Panc1 (cell line): ENCODE results near the gene ENGASE. TPM values are rescaled to one million over a fixed set of nuclear protein-coding genes. Genes with fewer than 3 reads are reported as not detected.

Source experiments
- ATAC-seq: fragments of 200-7000 bp; cut with Tn5 transposase; 2 replicates; pipeline ENCODE4 v1.9.1; 2020; ENCODE audit warnings: mild to moderate bottlenecking, moderate library complexity
- BruUV-seq: library from RNA; stranded (reverse); fragments of 400-500 nt; replicated peaks from 2 replicates; lab custom pipeline; 2021; lab: Mats Ljungman, UMichigan
- CTCF ChIA-PET: fragments of 300-600 bp; sonication (Branson Sonifier 250); formaldehyde crosslinking; loops from one replicate; lab custom pipeline; 2022; ENCODE audit warnings: antibody characterized with exemption; lab: Charles Lee
- POLR2A ChIA-PET: fragments of 300-600 bp; sonication (Branson Sonifier 250); formaldehyde crosslinking; loops from one replicate; lab custom pipeline; 2022; ENCODE audit warnings: antibody characterized with exemption; lab: Charles Lee
- DNase-seq: peaks from one replicate; pipeline ENCODE4 v3.0.0-alpha.2; 2010; ENCODE audit warnings: low read depth, low spot score
- H3K27ac ChIP-seq: 2 replicates; pipeline ENCODE4 v1.5.1; 2011; ENCODE audit warnings: mild to moderate bottlenecking, low read length, inconsistent platforms
- H3K27me3 ChIP-seq: fragments of 200-500 bp; sonication (Bioruptor generic); 2 replicates; pipeline ENCODE4 v1.6.0; 2014; ENCODE audit warnings: low read length, inconsistent platforms; ENCODE audit not compliant: control insufficient read depth, insufficient read depth
- H3K36me3 ChIP-seq: fragments of 200-500 bp; sonication (Bioruptor generic); 2 replicates; pipeline ENCODE4 v1.5.1; 2014; ENCODE audit warnings: inconsistent platforms, mild to moderate bottlenecking, low read length, moderate library complexity; ENCODE audit not compliant: control insufficient read depth, insufficient read depth
- H3K4me1 ChIP-seq: 2 replicates; pipeline ENCODE4 v1.5.1; 2011; ENCODE audit warnings: inconsistent platforms, mild to moderate bottlenecking, low read length, moderate library complexity; ENCODE audit not compliant: control insufficient read depth, insufficient read depth
- H3K4me3 ChIP-seq, 2 experiments: 2 replicates each; pipeline ENCODE4 v1.5.1; 2011 to 2012; ENCODE audit warnings: low read depth in 2 of 2, low read length in 2 of 2, mild to moderate bottlenecking in 2 of 2, inconsistent platforms in 1 of 2, moderate library complexity in 1 of 2
- H3K9me3 ChIP-seq: fragments of 200-500 bp; sonication (Bioruptor generic); 2 replicates; pipeline ENCODE4 v1.5.1; 2014; ENCODE audit warnings: low read depth, mild to moderate bottlenecking, inconsistent platforms, low read length, moderate library complexity; ENCODE audit not compliant: control insufficient read depth, insufficient read depth
- POLR2AphosphoS5 ChIP-seq: IDR thresholded peaks from 2 replicates; pipeline ENCODE4 v1.6.1; 2012; ENCODE audit warnings: mild to moderate bottlenecking, low read depth, low read length, moderate library complexity
- SIN3A ChIP-seq: IDR thresholded peaks from 2 replicates; pipeline ENCODE4 v1.6.1; 2012; ENCODE audit warnings: low read depth, mild to moderate bottlenecking, low read length, moderate library complexity, borderline replicate concordance; ENCODE audit not compliant: insufficient read depth
- TCF7L2 ChIP-seq: IDR thresholded peaks from 2 replicates; pipeline ENCODE4 v1.6.1; 2011; ENCODE audit warnings: mild to moderate bottlenecking, low read depth, low read length, inconsistent platforms
- in situ Hi-C: cut with HindIII; loops from 2 replicates; pipeline ENCODE4 v1.10.0; 2016; ENCODE audit warnings: low sequenced_read_pairs, low pct_unique_long_range_greater_than_20kb
- intact Hi-C: fragments of 100-400 bp; cut with micrococcal nuclease; formaldehyde crosslinking; loops from one replicate; pipeline ENCODE4 v1.10.0; 2022; ENCODE audit not compliant: unreplicated experiment
- total RNA-seq: library from RNA; stranded (reverse); gene quantifications from one replicate; pipeline ENCODE4 v1.2.1, GENCODE V29; 2021; ENCODE audit not compliant: unreplicated experiment
- TF ChIP-seq, protein P1 (sequence below): fragments of 450-650 bp; IDR thresholded peaks from 2 replicates; pipeline ENCODE4 v1.5.1; 2017; ENCODE audit warnings: mild to moderate bottlenecking
- TF ChIP-seq, protein P2 (sequence below), 2 experiments: IDR thresholded peaks; 2 replicates each; pipeline ENCODE4 v1.6.1; 2011 to 2012; ENCODE audit warnings: low read depth in 2 of 2, control low read depth in 1 of 2, low read length in 1 of 2, mild to moderate bottlenecking in 1 of 2, moderate library complexity in 1 of 2; ENCODE audit not compliant: insufficient read depth in 1 of 2

The ENGASE gene
- total RNA-seq, 1 experiment from 2014 or later: 32.3 TPM

DNA sequence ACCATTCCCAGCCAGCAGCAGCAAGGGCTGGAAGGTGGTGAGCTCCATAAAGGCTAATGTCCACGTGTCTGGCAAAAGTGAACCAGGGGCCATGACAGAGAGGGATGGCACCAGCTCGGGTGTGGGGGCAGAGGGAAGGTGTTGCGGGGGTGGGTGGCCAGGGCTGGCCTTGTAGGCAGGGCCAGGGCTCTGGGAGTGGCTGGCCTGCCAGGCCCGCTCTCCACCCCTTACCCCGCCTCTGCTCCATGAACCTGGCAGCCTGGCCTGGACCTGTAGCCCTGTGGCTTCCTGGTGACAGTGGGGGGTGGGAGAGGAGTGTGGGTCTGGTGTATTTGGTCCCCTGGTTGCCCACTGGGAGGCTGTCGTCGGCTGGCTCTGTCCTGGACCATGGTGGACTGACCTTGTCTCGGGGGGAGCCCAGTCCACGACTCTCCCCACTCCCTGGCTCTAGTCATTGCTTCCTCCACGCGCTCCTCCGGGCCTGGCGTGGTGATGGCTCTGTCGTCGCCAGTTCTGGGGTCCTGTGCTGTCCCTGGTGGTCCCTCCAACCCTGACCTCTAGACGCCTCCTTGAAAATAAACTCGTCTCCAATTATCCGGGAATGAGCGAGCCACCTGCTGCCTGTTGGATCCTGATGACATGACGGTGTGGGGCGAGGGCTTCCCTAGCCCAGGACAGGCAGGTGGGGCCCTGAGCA is 50.0 kb downstream of the ENGASE start:
- no TSS peak for BruUV-seq
- no peak for ATAC-seq
- in situ Hi-C loops: no loop called here
- peaks cover 10% of the 10 kb centered on the region; the same call in 1 of the 2 replicates for H3K27me3 ChIP-seq
- no peak for TF ChIP-seq POLR2AphosphoS5
- TF ChIP-seq, protein P1, sequence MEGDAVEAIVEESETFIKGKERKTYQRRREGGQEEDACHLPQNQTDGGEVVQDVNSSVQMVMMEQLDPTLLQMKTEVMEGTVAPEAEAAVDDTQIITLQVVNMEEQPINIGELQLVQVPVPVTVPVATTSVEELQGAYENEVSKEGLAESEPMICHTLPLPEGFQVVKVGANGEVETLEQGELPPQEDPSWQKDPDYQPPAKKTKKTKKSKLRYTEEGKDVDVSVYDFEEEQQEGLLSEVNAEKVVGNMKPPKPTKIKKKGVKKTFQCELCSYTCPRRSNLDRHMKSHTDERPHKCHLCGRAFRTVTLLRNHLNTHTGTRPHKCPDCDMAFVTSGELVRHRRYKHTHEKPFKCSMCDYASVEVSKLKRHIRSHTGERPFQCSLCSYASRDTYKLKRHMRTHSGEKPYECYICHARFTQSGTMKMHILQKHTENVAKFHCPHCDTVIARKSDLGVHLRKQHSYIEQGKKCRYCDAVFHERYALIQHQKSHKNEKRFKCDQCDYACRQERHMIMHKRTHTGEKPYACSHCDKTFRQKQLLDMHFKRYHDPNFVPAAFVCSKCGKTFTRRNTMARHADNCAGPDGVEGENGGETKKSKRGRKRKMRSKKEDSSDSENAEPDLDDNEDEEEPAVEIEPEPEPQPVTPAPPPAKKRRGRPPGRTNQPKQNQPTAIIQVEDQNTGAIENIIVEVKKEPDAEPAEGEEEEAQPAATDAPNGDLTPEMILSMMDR: no peak
- TF ChIP-seq SIN3A: no peak
- no peak for TF ChIP-seq TCF7L2
- TF ChIP-seq, protein P2, sequence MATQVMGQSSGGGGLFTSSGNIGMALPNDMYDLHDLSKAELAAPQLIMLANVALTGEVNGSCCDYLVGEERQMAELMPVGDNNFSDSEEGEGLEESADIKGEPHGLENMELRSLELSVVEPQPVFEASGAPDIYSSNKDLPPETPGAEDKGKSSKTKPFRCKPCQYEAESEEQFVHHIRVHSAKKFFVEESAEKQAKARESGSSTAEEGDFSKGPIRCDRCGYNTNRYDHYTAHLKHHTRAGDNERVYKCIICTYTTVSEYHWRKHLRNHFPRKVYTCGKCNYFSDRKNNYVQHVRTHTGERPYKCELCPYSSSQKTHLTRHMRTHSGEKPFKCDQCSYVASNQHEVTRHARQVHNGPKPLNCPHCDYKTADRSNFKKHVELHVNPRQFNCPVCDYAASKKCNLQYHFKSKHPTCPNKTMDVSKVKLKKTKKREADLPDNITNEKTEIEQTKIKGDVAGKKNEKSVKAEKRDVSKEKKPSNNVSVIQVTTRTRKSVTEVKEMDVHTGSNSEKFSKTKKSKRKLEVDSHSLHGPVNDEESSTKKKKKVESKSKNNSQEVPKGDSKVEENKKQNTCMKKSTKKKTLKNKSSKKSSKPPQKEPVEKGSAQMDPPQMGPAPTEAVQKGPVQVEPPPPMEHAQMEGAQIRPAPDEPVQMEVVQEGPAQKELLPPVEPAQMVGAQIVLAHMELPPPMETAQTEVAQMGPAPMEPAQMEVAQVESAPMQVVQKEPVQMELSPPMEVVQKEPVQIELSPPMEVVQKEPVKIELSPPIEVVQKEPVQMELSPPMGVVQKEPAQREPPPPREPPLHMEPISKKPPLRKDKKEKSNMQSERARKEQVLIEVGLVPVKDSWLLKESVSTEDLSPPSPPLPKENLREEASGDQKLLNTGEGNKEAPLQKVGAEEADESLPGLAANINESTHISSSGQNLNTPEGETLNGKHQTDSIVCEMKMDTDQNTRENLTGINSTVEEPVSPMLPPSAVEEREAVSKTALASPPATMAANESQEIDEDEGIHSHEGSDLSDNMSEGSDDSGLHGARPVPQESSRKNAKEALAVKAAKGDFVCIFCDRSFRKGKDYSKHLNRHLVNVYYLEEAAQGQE (IDR thresholded peaks at IDR 0.05; ENCODE audit: insufficient read depth in 1 of 2, low read depth in 2 of 2, low read length in 1 of 2): no peak
- H3K9me3 ChIP-seq: no peaks in the 10 kb centered on the region
- DNase-seq: no peak
- ChIA-PET CTCF (interaction anchor here (0.7 kb wide), 1 partner anchor 80 kb away, joined by 4 read pairs; no protein-coding TSS in a partner anchor), POLR2A (no interaction called here)
- intact Hi-C loops: no loop called here
- no peaks in the 10 kb centered on the region; the same call in 1 of the 2 replicates for H3K4me1 ChIP-seq
- H3K27ac ChIP-seq: no peak overlapping the region
- H3K36me3 ChIP-seq: no peaks in the 10 kb centered on the region
- H3K4me3 ChIP-seq: no peak overlapping the region

- H3K4me1 ChIP-seq: no peaks in the 10 kb centered on the region; the same call in 1 of the 2 replicates
- H3K36me3 ChIP-seq: no peaks in the 10 kb centered on the region
- H3K27ac ChIP-seq: no peak overlapping the region
- DNase-seq (no peak), ATAC-seq (peak; percentile 29; the same call in 1 of the 2 replicates)
- no peak overlapping the region for H3K4me3 ChIP-seq
- H3K9me3 ChIP-seq: no peaks in the 10 kb centered on the region
- ChIA-PET CTCF (interaction anchor here (0.6 to 0.7 kb wide), 3 partner anchors 81 to 541 kb away, joined by 4 read pairs; no protein-coding TSS in a partner anchor), POLR2A (no interaction called here)
- intact Hi-C loops (no loop called here), in situ Hi-C loops (no loop called here)
- TF ChIP-seq, protein P1: no peak
- TF ChIP-seq SIN3A (no peak), POLR2AphosphoS5 (no peak)
- BruUV-seq: no TSS peak
- peaks cover 8% of the 10 kb centered on the region; the same call in 1 of the 2 replicates for H3K27me3 ChIP-seq
Measured at GRCh38 chr17:79125503-79125902, 50.9 kb downstream of the ENGASE start.
